Activated CD8-positive, alpha-beta T cell treated with anti-CD3 and anti-CD28 coated beads, Interleukin-2, amount 10 ng/mL, durations not matched to agents 7 days and 5 days (primary cell): ENCODE results near the gene GNLY. TPM values are rescaled to one million over a fixed set of nuclear protein-coding genes. Genes with fewer than 3 reads are reported as not detected.
A peak's percentile ranks its signal among the peaks of the same experiment; 100 is the strongest.

Source experiments
- ATAC-seq: fragments of 150-1000 bp; cut with Tn5 transposase; one replicate; pipeline ENCODE4 v1.10.0; 2021; ENCODE audit warnings: moderate library complexity
- CTCF ChIA-PET: fragments of 350-600 bp; sonication (Branson Sonifier 250); formaldehyde crosslinking; loops from one replicate; lab custom pipeline; 2021; ENCODE audit warnings: antibody characterized with exemption; lab: Charles Lee
- POLR2A ChIA-PET: fragments of 350-600 bp; sonication (Branson Sonifier 250); formaldehyde crosslinking; loops from one replicate; lab custom pipeline; 2021; ENCODE audit warnings: antibody characterized with exemption; lab: Charles Lee
- DNase-seq: peaks from one replicate; pipeline ENCODE4 v3.0.0-alpha.2; 2020
- H3K27ac Mint-ChIP-seq: one replicate; pipeline ENCODE4 v1.8.0; 2021; ENCODE audit warnings: mild to moderate bottlenecking, mixed read lengths
- H3K27me3 Mint-ChIP-seq: one replicate; pipeline ENCODE4 v1.8.0; 2021; ENCODE audit warnings: low read depth, mixed read lengths
- H3K36me3 Mint-ChIP-seq: one replicate; pipeline ENCODE4 v1.8.0; 2021; ENCODE audit warnings: low read depth, mixed read lengths
- H3K4me1 Mint-ChIP-seq: one replicate; pipeline ENCODE4 v1.8.0; 2021; ENCODE audit warnings: low read depth, mixed read lengths
- H3K4me3 Mint-ChIP-seq: one replicate; pipeline ENCODE4 v1.8.0; 2021; ENCODE audit warnings: mild to moderate bottlenecking, mixed read lengths
- H3K9me3 Mint-ChIP-seq: one replicate; pipeline ENCODE4 v1.8.0; 2022; ENCODE audit warnings: mixed read lengths; ENCODE audit not compliant: insufficient read depth
- total RNA-seq, 2 experiments: library from RNA; stranded (reverse); gene quantifications; one replicate each; pipeline ENCODE4 v1.2.3, GENCODE V29; 2021

GNLY gene
- 100 to 1,000 TPM; 136 to 143 TPM for total RNA-seq

DNA sequence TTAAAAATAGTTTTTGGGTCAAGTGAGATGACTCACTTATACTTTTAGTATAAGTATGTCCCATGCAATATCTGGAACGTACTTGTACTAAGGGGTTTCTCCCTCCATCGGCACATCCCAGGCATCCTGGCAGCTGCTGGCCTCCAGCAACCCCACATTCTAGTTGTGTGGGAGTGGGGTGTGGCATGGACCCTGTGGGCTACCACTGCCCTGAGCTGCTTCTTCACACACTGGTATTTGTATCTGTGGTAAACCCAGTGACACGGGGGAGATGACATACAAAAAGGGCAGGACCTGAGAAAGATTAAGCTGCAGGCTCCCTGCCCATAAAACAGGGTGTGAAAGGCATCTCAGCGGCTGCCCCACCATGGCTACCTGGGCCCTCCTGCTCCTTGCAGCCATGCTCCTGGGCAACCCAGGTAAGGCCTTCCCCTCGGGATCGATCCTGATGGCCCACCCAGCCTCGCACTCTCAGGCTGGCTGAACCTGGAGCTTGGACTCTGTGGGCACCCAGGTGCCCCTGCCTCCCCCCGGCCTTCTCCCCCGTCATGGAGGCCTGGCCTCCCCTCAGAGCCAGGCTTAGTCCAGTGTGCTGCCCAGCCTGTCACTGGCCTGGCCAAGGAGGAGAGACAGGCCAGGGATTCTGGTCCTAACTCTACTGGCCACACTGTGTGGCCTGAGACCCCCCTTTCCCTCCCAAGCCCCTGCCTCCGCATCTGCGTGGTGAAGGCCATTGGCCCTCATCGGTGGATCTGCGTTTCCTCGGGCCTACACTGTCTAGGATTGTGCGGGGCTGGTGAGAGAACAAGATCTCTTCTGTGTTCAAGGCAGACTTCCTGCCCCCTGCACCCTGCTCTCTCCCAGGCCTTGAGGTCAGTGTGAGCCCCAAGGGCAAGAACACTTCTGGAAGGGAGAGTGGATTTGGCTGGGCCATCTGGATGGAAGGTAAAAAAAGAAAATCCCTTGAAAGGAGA is at the start of gene GNLY:
Gene GNLY, plus strand, starts transcription at position 307 of the 974 bp plus-strand sequence. Its CDS starts 61 bp downstream, at position 368.
- H3K36me3 Mint-ChIP-seq, result peaks cover 4% of the 10 kb centered on the region
- CTCF ChIA-PET, result interaction anchor here (0.6 to 9.8 kb wide), 3 partner anchors 10 to 366 kb away, joined by 3 to 102 read pairs (median 3); no protein-coding TSS in a partner anchor
- POLR2A ChIA-PET, result interaction anchor here (1.3 kb wide), 1 partner anchor 13 kb away, joined by 3 read pairs; no protein-coding TSS in a partner anchor
- peak within 1 kb of the TSS; percentile 75 for H3K27ac Mint-ChIP-seq
- DNase-seq, result no peak
- peak; percentile 23 for ATAC-seq
- H3K9me3 Mint-ChIP-seq, result no peaks in the 10 kb centered on the region
- H3K4me1 Mint-ChIP-seq, result peaks cover 48% of the 10 kb centered on the region
- peaks cover under 1% of the 10 kb centered on the region for H3K27me3 Mint-ChIP-seq
- H3K4me3 Mint-ChIP-seq, result peak within 1 kb of the TSS; percentile 50

- ChIA-PET CTCF (interaction anchor here (1.1 to 9.4 kb wide), 2 partner anchors 9 to 225 kb away, joined by 3 to 86 read pairs; no protein-coding TSS in a partner anchor), POLR2A (no interaction called here)
- Mint-ChIP-seq H3K27ac (no peak overlapping the region), H3K36me3 (peaks cover 77% of the 10 kb centered on the region), H3K9me3 (no peaks in the 10 kb centered on the region), H3K4me3 (no peak overlapping the region), H3K27me3 (no peaks in the 10 kb centered on the region), H3K4me1 (peaks cover 23% of the 10 kb centered on the region)
- ATAC-seq (no peak), DNase-seq (no peak)
These were observed 49.2 kb upstream of the GNLY start for GRCh38 chr2:85644909-85645308.

GRCh38 chr2:85646166-85646565 is 48.0 kb upstream of the GNLY start:
- Mint-ChIP-seq H3K9me3 (no peaks in the 10 kb centered on the region), H3K4me3 (no peak overlapping the region), H3K27me3 (no peaks in the 10 kb centered on the region), H3K27ac (no peak overlapping the region), H3K36me3 (peaks cover 72% of the 10 kb centered on the region), H3K4me1 (peaks cover 19% of the 10 kb centered on the region)
- DNase-seq, result no peak
- CTCF ChIA-PET, result interaction anchor here (0.8 to 9.4 kb wide), 4 partner anchors 11 to 61 kb away, joined by 3 to 86 read pairs (median 3); no protein-coding TSS in a partner anchor
- ATAC-seq, result no peak
- POLR2A ChIA-PET, result no interaction called here

- Mint-ChIP-seq H3K36me3 (peaks cover 64% of the 10 kb centered on the region), H3K4me1 (peaks cover under 1% of the 10 kb centered on the region), H3K27me3 (no peaks in the 10 kb centered on the region), H3K4me3 (no peak overlapping the region), H3K27ac (peak overlapping the region; percentile 4), H3K9me3 (no peaks in the 10 kb centered on the region)
- ATAC-seq (no peak), DNase-seq (no peak)
- ChIA-PET CTCF (interaction anchor here (1.2 to 9.4 kb wide), 9 partner anchors 12 to 166 kb away, joined by 3 to 86 read pairs (median 4); no protein-coding TSS in a partner anchor), POLR2A (interaction anchor here (0.7 kb wide), 1 partner anchor 32 kb away, joined by 3 read pairs; the partner anchor contains the start of gene USP39)
These were observed 46.2 kb upstream of the GNLY start for GRCh38 chr2:85647823-85648526.

- ATAC-seq (peak; percentile 75), DNase-seq (peak; percentile 51)
- Mint-ChIP-seq H3K4me1 (no peaks in the 10 kb centered on the region), H3K27ac (no peak overlapping the region), H3K4me3 (no peak overlapping the region), H3K9me3 (no peaks in the 10 kb centered on the region), H3K27me3 (no peaks in the 10 kb centered on the region), H3K36me3 (peaks cover 62% of the 10 kb centered on the region)
- ChIA-PET CTCF (interaction anchor here (0.6 to 9.4 kb wide), 17 partner anchors 9 to 166 kb away, joined by 3 to 86 read pairs (median 4); no protein-coding TSS in a partner anchor), POLR2A (no interaction called here)
These were observed 45.5 kb upstream of the GNLY start for GRCh38 chr2:85648619-85649018.

DNA sequence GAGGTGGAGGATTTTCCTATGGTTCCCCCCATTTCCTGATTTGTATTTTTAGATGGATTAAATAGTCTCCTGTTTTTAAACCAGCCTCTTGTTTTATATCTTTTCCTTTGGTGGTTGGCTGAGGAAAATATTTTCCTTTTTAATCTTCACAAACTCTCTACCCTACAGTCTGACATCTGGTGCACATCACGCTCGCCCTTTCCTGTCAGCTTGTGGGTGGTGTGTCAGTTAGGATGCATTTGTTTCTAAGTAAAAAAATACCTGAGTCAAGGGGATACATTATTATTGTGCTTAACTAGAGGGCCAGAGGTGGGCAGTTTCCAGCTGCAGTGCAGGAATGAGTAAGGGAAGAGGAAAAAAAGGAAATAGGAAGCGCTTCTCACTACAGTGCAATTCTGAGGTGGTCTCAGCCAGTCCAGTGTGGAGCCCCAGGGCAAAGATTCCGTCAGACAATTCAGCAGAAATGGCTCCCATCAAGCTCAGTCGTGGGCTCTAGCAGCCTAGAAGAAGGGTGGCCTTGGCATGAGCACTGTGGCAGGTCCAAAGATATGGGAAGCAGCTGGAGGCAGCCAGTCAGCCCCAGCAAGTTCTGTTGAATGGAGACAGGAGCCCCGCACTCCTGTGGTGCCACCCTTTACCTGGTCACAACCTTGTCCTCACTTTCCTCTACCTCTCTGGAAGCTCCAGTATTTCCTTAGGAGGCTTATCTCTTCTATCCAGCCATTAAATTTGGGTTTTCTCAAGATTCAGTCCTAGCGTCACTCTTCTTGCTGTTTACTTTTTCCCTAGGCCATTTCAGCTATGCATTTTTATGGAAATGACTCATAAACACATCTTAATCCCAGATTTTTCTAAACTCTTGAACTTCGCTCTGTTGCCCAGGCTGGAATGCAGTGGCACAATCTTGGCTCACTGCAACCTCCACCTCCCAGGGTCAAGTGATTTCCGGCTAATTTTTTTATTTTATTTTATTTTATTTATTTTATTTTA is 44.7 kb upstream of the GNLY start:
- ATAC-seq, result no peak
- ChIA-PET POLR2A (no interaction called here), CTCF (interaction anchor here (0.6 to 9.4 kb wide), 17 partner anchors 10 to 165 kb away, joined by 3 to 86 read pairs (median 4); no protein-coding TSS in a partner anchor)
- no peaks in the 10 kb centered on the region for H3K27me3 Mint-ChIP-seq
- H3K27ac Mint-ChIP-seq, result no peak overlapping the region
- no peak for DNase-seq
- H3K4me3 Mint-ChIP-seq, result no peak overlapping the region
- no peaks in the 10 kb centered on the region for H3K9me3 Mint-ChIP-seq
- peaks cover 4% of the 10 kb centered on the region for H3K4me1 Mint-ChIP-seq
- peaks cover 60% of the 10 kb centered on the region for H3K36me3 Mint-ChIP-seq

- Mint-ChIP-seq H3K27me3 (no peaks in the 10 kb centered on the region), H3K9me3 (no peaks in the 10 kb centered on the region), H3K36me3 (peaks cover 57% of the 10 kb centered on the region), H3K27ac (no peak overlapping the region), H3K4me3 (no peak overlapping the region), H3K4me1 (peaks cover 4% of the 10 kb centered on the region)
- ATAC-seq (no peak), DNase-seq (no peak)
- CTCF ChIA-PET, result interaction anchor here (3.3 to 9.4 kb wide), 2 partner anchors 9 to 15 kb away, joined by 19 to 86 read pairs; no protein-coding TSS in a partner anchor
- POLR2A ChIA-PET, result no interaction called here
These were observed 43.7 kb upstream of the GNLY start for GRCh38 chr2:85650456-85650855.

DNA sequence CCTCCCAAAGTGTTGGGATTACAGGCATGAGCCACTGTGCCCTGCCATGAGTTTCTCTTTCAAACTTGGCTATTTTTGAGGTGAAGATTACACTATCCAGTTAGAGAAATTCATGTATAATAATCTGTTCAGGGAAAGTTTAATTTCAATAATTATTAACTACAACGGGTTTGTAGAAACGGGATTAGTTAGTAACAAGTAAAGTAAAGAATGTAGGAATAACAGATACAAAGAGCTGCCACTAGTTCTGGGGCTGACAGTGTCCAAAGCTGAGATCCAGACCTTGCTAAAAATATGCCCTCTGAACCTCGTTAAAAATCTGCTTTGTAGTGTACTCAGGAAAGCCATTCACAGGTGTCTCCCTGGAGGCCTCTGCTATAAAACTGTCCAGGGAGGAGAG is 43.1 kb upstream of the GNLY start:
- POLR2A ChIA-PET, result no interaction called here
- H3K27me3 Mint-ChIP-seq, result no peaks in the 10 kb centered on the region
- CTCF ChIA-PET, result interaction anchor here (1.9 to 9.4 kb wide), 3 partner anchors 9 to 78 kb away, joined by 5 to 86 read pairs (median 19); no protein-coding TSS in a partner anchor
- DNase-seq (no peak), ATAC-seq (no peak)
- H3K27ac Mint-ChIP-seq, result no peak overlapping the region
- H3K9me3 Mint-ChIP-seq, result no peaks in the 10 kb centered on the region
- H3K36me3 Mint-ChIP-seq, result peaks cover 55% of the 10 kb centered on the region
- H3K4me1 Mint-ChIP-seq, result peaks cover 9% of the 10 kb centered on the region
- H3K4me3 Mint-ChIP-seq, result no peak overlapping the region

GRCh38 chr2:85652056-85652455 is 42.1 kb upstream of the GNLY start:
- H3K36me3 Mint-ChIP-seq, result peaks cover 52% of the 10 kb centered on the region
- POLR2A ChIA-PET, result no interaction called here
- no peak overlapping the region for H3K4me3 Mint-ChIP-seq

GRCh38 chr2:85653996-85654395 is 40.2 kb upstream of the GNLY start:
- DNase-seq, result no peak
- no peak for ATAC-seq
- H3K36me3 Mint-ChIP-seq, result peaks cover 42% of the 10 kb centered on the region
- no peaks in the 10 kb centered on the region for H3K27me3 Mint-ChIP-seq
- CTCF ChIA-PET, result interaction anchor here (0.8 to 9.4 kb wide), 2 partner anchors 18 to 75 kb away, joined by 3 to 86 read pairs; no protein-coding TSS in a partner anchor
- H3K4me1 Mint-ChIP-seq, result peaks cover 20% of the 10 kb centered on the region
- POLR2A ChIA-PET, result no interaction called here
- H3K4me3 Mint-ChIP-seq, result no peak overlapping the region
- H3K9me3 Mint-ChIP-seq, result no peaks in the 10 kb centered on the region
- H3K27ac Mint-ChIP-seq, result no peak overlapping the region

More at GRCh38 chr2:85652056-85652455, 42.1 kb upstream of the GNLY start:
- Mint-ChIP-seq H3K27ac (no peak overlapping the region), H3K9me3 (no peaks in the 10 kb centered on the region), H3K4me1 (peaks cover 14% of the 10 kb centered on the region), H3K27me3 (no peaks in the 10 kb centered on the region)
- DNase-seq, result no peak
- CTCF ChIA-PET, result interaction anchor here (1.9 to 9.4 kb wide), 2 partner anchors 16 to 77 kb away, joined by 5 to 86 read pairs; no protein-coding TSS in a partner anchor
- ATAC-seq, result no peak
